ENCODE data around the gene LYRM7.
"Not testable (repeated sequence)": the region's sequence is repeated elsewhere in the genome, so short reads cannot be mapped to it uniquely, and the experiment has no call there.

The LYRM7 gene

GRCh38 chr5:131182839-131183238, 12.1 kb downstream of the LYRM7 start:
- DNase-seq: peak; percentile 30

GRCh38 chr5:131185523-131186104, 14.9 kb downstream of the LYRM7 start:
- no peak for DNase-seq

- DNase-seq: no peak
Measured at GRCh38 chr5:131186561-131187256, 16.0 kb downstream of the LYRM7 start.

GRCh38 chr5:131193106-131193505, 22.4 kb downstream of the LYRM7 start:
- DNase-seq: no peak

GRCh38 chr5:131193897-131194296, 23.2 kb downstream of the LYRM7 start:
- not testable (repeated sequence) for DNase-seq

DNA sequence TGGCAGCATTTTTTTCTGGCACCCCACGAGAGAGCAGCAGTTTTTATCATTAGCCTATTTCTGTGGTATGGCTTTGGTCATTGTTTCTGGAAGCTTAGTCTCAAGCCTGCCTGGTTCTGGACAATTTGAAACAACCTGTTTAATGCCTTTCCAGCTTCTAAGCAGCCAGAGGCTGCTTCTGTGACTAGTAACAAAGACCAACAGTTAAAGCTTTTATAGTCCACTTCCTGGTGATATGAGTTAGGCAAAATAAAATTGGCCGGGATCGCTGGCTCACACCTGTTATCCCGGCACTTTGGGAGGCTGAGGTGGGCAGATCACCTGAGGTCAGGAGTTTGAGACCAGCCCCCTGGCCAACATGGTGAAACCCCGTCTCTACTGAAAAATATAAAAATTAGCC, 24.0 kb downstream of the LYRM7 start:
- DNase-seq: no peak

GRCh38 chr5:131195696-131196095, 25.0 kb downstream of the LYRM7 start:
- DNase-seq: no peak

GRCh38 chr5:131196331-131196730, 25.6 kb downstream of the LYRM7 start:
- no peak for DNase-seq

DNA sequence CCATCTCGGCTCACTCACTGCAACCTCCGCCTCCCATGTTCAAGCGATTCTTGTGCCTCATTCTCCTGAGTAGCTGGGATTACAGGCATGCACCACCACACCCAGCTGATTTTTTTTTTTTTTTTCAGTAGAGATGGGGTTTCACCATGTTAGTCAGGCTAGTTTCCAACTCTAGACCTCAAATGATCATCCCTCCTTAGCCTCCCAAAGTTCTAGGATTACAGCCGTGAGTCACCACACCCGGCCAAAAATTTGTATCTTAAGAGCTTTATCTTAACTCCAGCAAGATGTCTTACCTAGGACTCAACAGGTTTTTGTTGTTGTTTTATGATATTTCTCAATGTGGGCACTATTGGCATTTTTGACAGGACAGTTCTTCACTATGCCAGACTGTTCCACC, 27.9 kb downstream of the LYRM7 start:
- no peak for DNase-seq

- DNase-seq: no peak
Measured at GRCh38 chr5:131200560-131200959, 29.8 kb downstream of the LYRM7 start.

DNA sequence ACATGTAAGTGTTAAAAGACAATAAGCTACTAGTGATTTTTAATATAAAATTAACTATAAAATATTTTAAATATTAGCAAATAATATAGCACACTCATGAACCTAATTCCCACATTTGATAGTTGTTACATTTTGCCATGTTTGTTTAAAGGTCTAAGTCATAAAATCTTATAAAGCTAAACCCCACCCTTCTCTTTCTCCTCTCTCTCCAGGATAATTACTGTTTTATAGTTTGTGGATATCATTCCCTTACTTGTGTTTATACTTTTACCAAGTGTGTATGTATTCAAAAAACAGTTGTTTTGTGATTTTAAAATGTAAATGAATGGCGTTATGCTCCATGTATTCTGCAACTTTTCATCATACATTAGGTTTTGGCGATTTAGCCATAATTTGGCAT, 34.2 kb downstream of the LYRM7 start:
- DNase-seq: no peak

DNA sequence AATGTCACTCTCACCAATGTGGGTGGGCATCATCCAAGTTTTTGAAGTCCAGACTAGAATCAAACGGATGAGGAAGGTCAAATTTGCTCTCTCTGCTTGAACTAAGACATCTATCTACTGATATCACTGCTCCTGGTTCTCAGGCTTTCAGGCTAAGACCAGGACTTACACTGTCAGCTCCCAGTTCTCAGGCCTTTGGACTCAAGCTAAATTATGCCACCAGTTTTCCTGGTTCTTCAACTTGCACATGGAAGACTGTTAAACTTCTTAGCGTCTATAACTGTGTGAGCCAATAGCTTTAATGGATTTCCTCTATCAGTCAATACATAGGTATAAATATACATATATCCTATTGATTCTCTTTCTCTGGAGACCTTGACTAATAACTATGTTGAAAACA, 35.3 kb downstream of the LYRM7 start:
- no peak for DNase-seq

- peak; percentile 48 for DNase-seq
Measured at GRCh38 chr5:131206772-131207171, 36.0 kb downstream of the LYRM7 start.

GRCh38 chr5:131209175-131209505, 38.4 kb downstream of the LYRM7 start:
- no peak for DNase-seq

DNA sequence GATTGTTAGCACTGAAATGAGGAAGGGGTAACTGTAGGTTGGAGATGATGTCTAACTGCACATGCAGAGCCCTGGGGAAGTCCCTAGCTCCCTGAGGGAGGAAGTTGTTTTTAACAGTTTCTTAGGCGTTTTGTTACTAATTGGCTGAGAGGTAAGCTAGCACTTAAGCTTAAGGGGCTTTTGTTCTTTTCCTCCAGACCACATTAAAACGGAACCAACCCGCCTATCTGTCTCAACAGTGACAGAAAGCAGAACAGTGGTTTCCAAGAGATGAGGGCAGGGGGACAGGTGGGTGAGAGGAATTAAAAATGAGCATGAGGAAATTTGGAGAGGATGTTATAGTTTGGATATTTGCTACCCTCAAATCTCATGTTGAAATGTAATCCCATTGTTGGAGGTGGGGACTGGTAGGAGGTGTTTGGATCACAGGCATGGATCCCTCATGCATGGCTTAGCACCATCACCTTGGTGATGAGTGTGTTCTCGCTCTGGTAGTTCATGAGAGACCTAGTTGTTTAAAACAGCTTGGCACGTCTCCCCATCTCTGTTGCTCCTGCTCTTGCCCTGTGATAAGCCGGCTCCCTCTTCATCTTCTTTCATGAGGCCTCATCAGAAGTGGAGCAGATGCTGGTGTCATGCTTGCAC, 38.9 kb downstream of the LYRM7 start:
- DNase-seq: peak; percentile 67

GRCh38 chr5:131210151-131210510, 39.4 kb downstream of the LYRM7 start:
- DNase-seq: no peak

- no peak for DNase-seq
Measured at GRCh38 chr5:131211669-131212068, 40.9 kb downstream of the LYRM7 start.

DNA sequence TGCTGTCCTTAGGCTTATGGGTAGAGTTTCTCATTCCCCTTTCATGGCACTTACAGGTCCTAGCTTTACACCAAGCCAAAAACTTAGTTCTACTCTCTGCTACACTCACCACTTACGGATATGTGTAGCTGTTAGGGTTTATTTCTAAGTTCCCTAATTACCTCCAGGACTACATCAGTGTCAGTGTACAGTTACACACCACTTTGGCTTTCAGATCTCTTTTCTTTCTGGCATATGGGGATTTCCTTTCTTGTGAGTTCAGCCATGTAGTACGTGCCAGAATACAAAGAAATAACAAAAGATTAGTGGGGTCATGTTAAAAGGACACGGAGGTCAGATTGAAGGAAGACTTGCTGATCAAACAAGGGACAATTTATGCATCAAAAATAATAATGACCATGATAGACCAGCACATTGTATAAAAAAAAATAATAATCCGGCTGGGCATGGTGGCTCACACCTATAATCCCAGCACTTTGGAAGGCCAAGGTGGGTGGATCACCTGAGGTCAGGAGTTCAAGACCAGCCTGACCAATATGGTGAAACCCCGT, 41.8 kb downstream of the LYRM7 start:
- no peak for DNase-seq

DNA sequence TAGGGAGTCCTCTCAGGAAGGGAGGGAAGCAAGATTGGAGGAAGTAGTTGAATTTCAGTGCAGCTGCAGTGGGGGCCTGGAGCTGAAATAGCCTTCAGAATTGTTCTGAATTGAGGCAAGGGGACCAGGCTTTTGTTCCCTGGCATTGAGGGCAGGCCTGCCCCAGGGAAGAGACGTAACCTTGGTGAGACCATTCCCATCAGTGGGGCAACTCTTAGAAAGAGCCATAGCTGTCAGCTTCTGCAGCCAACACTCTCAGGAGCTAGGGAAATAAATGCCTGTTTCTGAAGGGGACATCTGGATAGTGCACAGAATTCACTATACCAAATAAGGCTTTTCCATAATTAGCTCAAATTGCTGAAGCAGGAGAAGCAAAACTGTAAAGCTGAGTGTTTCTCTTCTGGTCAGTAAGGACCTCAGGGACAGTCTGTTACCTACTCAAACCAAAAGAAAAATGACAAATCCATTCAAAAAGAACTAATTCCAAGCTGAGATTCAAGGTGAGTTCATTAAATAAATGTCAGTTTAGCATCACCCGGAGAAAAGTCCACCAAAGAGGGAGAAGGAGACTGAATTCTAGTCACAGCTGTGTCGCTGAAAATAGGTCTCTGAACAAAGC, 44.0 kb downstream of the LYRM7 start:
- DNase-seq: no peak

GRCh38 chr5:131217791-131218190, 47.0 kb downstream of the LYRM7 start:
- no peak for DNase-seq

- DNase-seq: no peak
Measured at GRCh38 chr5:131218392-131218791, 47.6 kb downstream of the LYRM7 start.

DNA sequence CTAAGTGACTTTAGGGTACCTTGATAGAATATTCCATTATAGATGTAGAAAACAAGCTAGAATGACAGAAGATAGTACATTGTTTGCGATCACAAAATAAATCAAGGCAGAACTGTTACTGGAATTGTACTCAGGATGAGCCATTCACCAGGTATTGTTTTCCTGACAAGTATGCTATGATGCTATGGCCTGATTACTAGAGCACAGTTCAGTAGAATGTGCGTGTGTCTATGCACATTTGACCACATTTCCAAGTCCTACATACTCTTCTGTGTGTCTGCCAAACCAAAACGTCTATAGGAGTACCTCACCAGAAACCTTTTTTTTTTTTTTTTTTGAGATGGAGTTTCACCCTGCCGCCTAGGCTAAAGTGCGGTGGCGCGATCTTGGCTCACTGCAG, 49.8 kb downstream of the LYRM7 start:
- DNase-seq: no peak

DNA sequence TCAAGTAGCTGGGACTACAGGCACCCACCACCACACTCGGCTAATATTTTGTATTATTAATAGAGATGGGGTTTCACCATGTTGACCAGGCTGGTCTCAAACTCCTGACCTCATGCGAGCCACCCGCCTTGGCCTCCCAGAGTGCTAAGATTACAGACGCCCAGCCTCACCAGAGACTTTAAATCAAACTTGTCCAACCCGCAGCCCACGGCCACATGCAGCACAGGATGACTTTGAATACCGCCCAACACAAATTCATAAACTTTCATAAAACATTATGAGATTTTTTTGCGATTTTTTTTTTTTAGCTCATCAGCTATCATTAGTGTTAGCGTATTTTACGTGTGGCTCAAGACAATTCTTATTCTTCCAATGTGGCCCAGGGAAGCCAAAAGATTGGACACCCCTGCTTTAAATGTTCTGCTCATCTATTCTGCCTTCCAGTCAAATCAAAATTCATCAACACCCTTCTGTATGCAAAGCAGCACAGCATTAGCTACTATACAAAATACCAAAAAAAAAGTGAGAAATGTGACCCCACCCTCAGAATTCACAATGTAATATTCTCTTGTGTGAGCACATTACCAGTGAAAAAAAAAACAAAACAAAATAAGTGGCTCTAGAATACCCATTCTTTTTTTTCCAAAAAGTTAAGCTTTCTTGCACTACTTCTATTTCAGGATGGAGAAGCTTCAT, 50.4 kb downstream of the LYRM7 start:
- DNase-seq: no peak
